Endodermal cell (in vitro differentiated cells): ENCODE results near the gene MLYCD. TPM values are rescaled to one million over a fixed set of nuclear protein-coding genes. Genes with fewer than 3 reads are reported as not detected.

Source experiments
- DNase-seq: peaks from one replicate; pipeline ENCODE4 v3.0.0-alpha.2; 2017
- H3K27ac ChIP-seq: 2 replicates; pipeline ENCODE4 v1.5.1; 2013; ENCODE audit warnings: mild to moderate bottlenecking, low read depth, low read length, moderate library complexity
- H3K27me3 ChIP-seq: 2 replicates; pipeline ENCODE4 v1.6.1; 2013; ENCODE audit warnings: mild to moderate bottlenecking, low read length, moderate library complexity; ENCODE audit not compliant: insufficient read depth, control insufficient read depth, poor library complexity, severe bottlenecking
- H3K36me3 ChIP-seq: 2 replicates; pipeline ENCODE4 v1.7.0; 2013; ENCODE audit warnings: mild to moderate bottlenecking, low read length, moderate library complexity; ENCODE audit not compliant: control insufficient read depth, insufficient read depth
- H3K4me1 ChIP-seq: one replicate; pipeline ENCODE4 v1.7.0; 2013; ENCODE audit warnings: low read length; ENCODE audit not compliant: control insufficient read depth, insufficient read depth
- H3K4me3 ChIP-seq: 2 replicates; pipeline ENCODE4 v1.5.1; 2013; ENCODE audit warnings: mild to moderate bottlenecking, low read length, moderate library complexity
- H3K9ac ChIP-seq: 2 replicates; pipeline ENCODE4 v1.6.1; 2013; ENCODE audit warnings: mild to moderate bottlenecking, low read length, moderate library complexity; ENCODE audit not compliant: poor library complexity, severe bottlenecking; ENCODE audit errors: extremely low read depth
- H3K9me3 ChIP-seq: 2 replicates; pipeline ENCODE4 v1.6.1; 2013; ENCODE audit warnings: mild to moderate bottlenecking, low read length, moderate library complexity; ENCODE audit not compliant: control insufficient read depth
- H3K27ac Mint-ChIP-seq: 2 replicates; pipeline ENCODE4 v1.8.0; 2020; ENCODE audit warnings: mixed read lengths
- H3K27me3 Mint-ChIP-seq: 2 replicates; pipeline ENCODE4 v1.8.0; 2021; ENCODE audit warnings: mild to moderate bottlenecking, mixed read lengths; ENCODE audit not compliant: insufficient read depth
- H3K36me3 Mint-ChIP-seq: 2 replicates; pipeline ENCODE4 v1.8.0; 2020; ENCODE audit warnings: low read depth, mixed read lengths
- H3K4me1 Mint-ChIP-seq: 2 replicates; pipeline ENCODE4 v1.8.0; 2020; ENCODE audit warnings: mixed read lengths
- H3K4me3 Mint-ChIP-seq: 2 replicates; pipeline ENCODE4 v1.8.0; 2020; ENCODE audit warnings: mild to moderate bottlenecking, moderate library complexity, mixed read lengths
- H3K9me3 Mint-ChIP-seq: 2 replicates; pipeline ENCODE4 v1.8.0; 2020; ENCODE audit warnings: mild to moderate bottlenecking, mixed read lengths
- WGBS, 2 experiments: methylation state at CpG; one replicate each; pipeline versions ENCODE4 v1.1.5 to v1.1.7; 2013; ENCODE audit warnings: missing lambda C conversion rate in 2 of 2, mixed read lengths in 1 of 2; ENCODE audit not compliant: insufficient coverage in 1 of 2, insufficient read length in 1 of 2; 5-methylcytosine and 5-hydroxymethylcytosine counted together
- total RNA-seq, 2 donors: library from RNA; stranded (reverse); fragmentation: NEBNext Ultra II Directional in 1 of 2; extraction: Animal tissue kit (Norgen Biotek cat#: 25700) in 1 of 2; gene quantifications; 2 replicates in 1 of 2; 3 replicates in 1 of 2; pipeline ENCODE4 v1.2.1, GENCODE V29; 2021
- TF ChIP-seq, protein P1 (sequence below): fragments of 200-600 bp; sonication (generic); conservative IDR thresholded peaks from 2 replicates; pipeline ENCODE4 v1.5.0; 2021; ENCODE audit warnings: antibody characterized with exemption, mild to moderate bottlenecking

MLYCD gene
- total RNA-seq, 2 donors from 2014 or later = 11.1 to 19.0 TPM

DNA sequence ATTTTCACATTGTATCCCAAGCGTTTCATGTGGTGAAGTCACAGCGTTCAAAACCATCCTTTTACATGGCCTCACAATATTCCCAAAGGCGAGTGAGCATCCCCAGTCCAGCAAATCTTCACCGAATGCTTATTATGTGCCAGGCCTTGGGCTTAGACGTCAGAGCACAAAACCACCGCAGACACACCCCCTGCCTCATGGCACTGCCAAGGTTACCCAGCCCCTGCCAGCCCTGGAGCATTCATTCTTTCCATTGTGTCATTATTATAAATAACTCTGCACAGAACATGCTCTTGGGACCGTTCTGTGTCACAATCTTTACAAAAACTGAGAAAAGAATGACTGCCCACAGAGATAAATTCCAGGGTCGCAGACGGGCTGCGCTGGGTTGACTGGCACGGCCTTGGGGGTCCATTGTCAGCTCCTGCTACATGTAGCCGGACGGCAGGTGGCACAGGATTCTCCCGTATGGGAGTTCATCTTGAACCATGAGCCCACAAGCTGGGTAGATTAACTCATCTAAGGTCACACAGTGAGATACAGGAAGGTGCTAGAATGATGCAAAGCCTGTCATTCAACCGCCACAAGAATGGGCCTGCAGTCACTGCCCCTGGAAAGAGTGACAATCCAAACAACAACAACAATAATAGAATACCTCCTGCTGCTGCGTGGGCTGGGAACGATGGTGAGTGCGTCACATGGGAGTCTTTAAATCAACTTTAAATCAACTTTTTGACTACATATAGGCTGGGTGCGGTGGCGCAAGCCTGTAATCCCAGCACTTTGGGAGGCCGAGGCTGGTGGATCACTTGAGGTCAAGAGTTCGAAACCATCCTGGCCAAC lies 64.6 kb downstream of the MLYCD start:
- Histone ChIP-seq H3K27ac (no peak overlapping the region), H3K9ac (no peak overlapping the region), H3K36me3 (no peaks in the 10 kb centered on the region), H3K9me3 (no peaks in the 10 kb centered on the region), H3K27me3 (no peaks in the 10 kb centered on the region), H3K4me3 (no peak overlapping the region), H3K4me1 (no peaks in the 10 kb centered on the region)
- TF ChIP-seq, protein P1, sequence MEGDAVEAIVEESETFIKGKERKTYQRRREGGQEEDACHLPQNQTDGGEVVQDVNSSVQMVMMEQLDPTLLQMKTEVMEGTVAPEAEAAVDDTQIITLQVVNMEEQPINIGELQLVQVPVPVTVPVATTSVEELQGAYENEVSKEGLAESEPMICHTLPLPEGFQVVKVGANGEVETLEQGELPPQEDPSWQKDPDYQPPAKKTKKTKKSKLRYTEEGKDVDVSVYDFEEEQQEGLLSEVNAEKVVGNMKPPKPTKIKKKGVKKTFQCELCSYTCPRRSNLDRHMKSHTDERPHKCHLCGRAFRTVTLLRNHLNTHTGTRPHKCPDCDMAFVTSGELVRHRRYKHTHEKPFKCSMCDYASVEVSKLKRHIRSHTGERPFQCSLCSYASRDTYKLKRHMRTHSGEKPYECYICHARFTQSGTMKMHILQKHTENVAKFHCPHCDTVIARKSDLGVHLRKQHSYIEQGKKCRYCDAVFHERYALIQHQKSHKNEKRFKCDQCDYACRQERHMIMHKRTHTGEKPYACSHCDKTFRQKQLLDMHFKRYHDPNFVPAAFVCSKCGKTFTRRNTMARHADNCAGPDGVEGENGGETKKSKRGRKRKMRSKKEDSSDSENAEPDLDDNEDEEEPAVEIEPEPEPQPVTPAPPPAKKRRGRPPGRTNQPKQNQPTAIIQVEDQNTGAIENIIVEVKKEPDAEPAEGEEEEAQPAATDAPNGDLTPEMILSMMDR = no peak
- peaks cover 3% of the 10 kb centered on the region for H3K4me1 Mint-ChIP-seq
- WGBS, 2 experiments = 95 to 96% methylated on average over 16 to 22 of the region's 22 CpGs
- no peak overlapping the region for H3K4me3 Mint-ChIP-seq
- DNase-seq = no peak
- H3K27me3 Mint-ChIP-seq = peaks cover 2% of the 10 kb centered on the region
- H3K9me3 Mint-ChIP-seq = no peaks in the 10 kb centered on the region
- no peaks in the 10 kb centered on the region for H3K36me3 Mint-ChIP-seq
- no peak overlapping the region for H3K27ac Mint-ChIP-seq

DNA sequence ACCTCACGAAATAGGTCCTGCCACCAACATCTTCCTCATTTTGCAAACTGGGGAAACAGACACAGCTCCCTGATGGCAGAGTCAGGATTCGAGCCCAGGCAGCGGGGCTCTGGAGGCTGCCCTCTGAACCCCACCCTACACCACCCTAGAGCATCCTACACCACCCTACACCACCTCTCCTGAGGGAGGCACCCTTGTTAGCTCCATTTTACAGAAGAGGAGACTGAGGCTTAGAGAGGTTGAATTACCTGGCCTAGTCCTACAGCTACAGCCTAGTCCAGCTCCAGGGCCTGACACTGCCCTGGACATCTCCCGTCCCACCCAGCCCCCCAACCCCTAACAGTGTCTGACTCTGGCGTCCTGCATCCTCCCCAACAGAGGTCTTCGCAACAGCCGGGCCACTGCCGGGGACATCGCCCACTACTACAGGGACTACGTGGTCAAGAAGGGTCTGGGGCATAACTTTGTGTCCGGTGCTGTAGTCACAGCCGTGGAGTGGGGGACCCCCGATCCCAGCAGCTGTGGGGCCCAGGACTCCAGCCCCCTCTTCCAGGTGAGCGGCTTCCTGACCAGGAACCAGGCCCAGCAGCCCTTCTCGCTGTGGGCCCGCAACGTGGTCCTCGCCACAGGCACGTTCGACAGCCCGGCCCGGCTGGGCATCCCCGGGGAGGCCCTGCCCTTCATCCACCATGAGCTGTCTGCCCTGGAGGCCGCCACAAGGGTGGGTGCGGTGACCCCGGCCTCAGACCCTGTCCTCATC lies 65.9 kb downstream of the MLYCD start:
- Histone ChIP-seq H3K4me3 (no peak overlapping the region), H3K27me3 (peaks cover 11% of the 10 kb centered on the region), H3K4me1 (no peaks in the 10 kb centered on the region), H3K27ac (no peak overlapping the region), H3K9ac (no peak overlapping the region), H3K9me3 (no peaks in the 10 kb centered on the region), H3K36me3 (no peaks in the 10 kb centered on the region)
- TF ChIP-seq, protein P1 = no peak
- peaks cover 3% of the 10 kb centered on the region for H3K4me1 Mint-ChIP-seq
- no peaks in the 10 kb centered on the region for H3K36me3 Mint-ChIP-seq
- H3K9me3 Mint-ChIP-seq = no peaks in the 10 kb centered on the region
- H3K4me3 Mint-ChIP-seq = no peak overlapping the region
- no peak for DNase-seq
- H3K27me3 Mint-ChIP-seq = peaks cover 12% of the 10 kb centered on the region
- H3K27ac Mint-ChIP-seq = no peak overlapping the region
- 93 to 94% methylated on average over 10 to 26 of the region's 26 CpGs for WGBS, 2 experiments

DNA sequence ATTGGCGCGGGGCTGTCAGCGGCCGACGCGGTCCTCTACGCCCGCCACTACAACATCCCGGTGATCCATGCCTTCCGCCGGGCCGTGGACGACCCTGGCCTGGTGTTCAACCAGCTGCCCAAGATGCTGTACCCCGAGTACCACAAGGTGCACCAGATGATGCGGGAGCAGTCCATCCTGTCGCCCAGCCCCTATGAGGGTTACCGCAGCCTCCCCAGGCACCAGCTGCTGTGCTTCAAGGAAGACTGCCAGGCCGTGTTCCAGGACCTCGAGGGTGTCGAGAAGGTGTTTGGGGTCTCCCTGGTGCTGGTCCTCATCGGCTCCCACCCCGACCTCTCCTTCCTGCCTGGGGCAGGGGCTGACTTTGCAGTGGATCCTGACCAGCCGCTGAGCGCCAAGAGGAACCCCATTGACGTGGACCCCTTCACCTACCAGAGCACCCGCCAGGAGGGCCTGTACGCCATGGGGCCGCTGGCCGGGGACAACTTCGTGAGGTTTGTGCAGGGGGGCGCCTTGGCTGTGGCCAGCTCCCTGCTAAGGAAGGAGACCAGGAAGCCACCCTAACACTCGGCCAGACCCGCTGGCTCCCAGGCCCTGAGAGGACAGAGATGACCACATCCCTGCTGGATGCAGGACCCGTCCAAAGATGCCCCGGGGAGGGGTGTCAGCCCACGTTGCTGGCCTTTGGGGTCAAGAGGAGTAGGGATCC lies 66.7 kb downstream of the MLYCD start:
- Histone ChIP-seq H3K9me3 (no peaks in the 10 kb centered on the region), H3K4me3 (no peak overlapping the region), H3K9ac (no peak overlapping the region), H3K27me3 (peaks cover 13% of the 10 kb centered on the region), H3K4me1 (no peaks in the 10 kb centered on the region), H3K27ac (no peak overlapping the region), H3K36me3 (no peaks in the 10 kb centered on the region)
- H3K27ac Mint-ChIP-seq = no peak overlapping the region
- no peaks in the 10 kb centered on the region for H3K9me3 Mint-ChIP-seq
- no peak overlapping the region for H3K4me3 Mint-ChIP-seq
- 92 to 98% methylated on average over 23 to 36 of the region's 36 CpGs for WGBS, 2 experiments
- H3K27me3 Mint-ChIP-seq = peaks cover 15% of the 10 kb centered on the region
- TF ChIP-seq, protein P1 = no peak
- no peak for DNase-seq
- H3K4me1 Mint-ChIP-seq = peaks cover 3% of the 10 kb centered on the region
- no peaks in the 10 kb centered on the region for H3K36me3 Mint-ChIP-seq
